VCaP (cell line): Measurements from ENCODE around the gene NCKAP1.
A peak's percentile ranks its signal among the peaks of the same experiment; 100 is the strongest.

Experiments
- H3K27ac ChIP-seq: fragments of 450-650 bp; 2 replicates; pipeline ENCODE4 v1.5.1; 2017
- TF ChIP-seq, protein P1 (sequence below): fragments of 450-650 bp; conservative IDR thresholded peaks from 2 replicates; pipeline ENCODE4 v1.5.1; 2017; ENCODE audit warnings: mild to moderate bottlenecking, moderate library complexity

NCKAP1 gene

DNA sequence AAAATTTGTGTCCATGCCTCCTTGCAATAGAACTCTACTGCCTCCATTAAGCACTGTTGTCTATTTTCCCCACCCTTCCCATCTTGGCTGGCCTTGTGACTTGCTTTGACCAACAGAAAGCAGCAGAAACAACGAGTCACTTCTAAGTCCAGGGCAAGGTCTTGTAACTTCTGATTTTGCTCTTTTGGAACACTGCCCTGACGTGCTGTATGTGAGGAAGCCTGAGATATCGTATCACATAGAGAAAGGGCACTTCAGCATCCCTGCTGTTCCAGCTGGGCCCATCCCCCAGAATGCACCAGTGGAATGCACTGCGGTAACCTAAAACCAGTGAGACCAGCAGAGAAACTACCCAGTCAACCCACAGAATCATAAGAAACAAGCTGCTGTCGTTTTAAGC lies 28.1 kb downstream of the NCKAP1 start:
- H3K27ac ChIP-seq: no peak overlapping the region
- TF ChIP-seq, protein P1, sequence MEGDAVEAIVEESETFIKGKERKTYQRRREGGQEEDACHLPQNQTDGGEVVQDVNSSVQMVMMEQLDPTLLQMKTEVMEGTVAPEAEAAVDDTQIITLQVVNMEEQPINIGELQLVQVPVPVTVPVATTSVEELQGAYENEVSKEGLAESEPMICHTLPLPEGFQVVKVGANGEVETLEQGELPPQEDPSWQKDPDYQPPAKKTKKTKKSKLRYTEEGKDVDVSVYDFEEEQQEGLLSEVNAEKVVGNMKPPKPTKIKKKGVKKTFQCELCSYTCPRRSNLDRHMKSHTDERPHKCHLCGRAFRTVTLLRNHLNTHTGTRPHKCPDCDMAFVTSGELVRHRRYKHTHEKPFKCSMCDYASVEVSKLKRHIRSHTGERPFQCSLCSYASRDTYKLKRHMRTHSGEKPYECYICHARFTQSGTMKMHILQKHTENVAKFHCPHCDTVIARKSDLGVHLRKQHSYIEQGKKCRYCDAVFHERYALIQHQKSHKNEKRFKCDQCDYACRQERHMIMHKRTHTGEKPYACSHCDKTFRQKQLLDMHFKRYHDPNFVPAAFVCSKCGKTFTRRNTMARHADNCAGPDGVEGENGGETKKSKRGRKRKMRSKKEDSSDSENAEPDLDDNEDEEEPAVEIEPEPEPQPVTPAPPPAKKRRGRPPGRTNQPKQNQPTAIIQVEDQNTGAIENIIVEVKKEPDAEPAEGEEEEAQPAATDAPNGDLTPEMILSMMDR: no peak

DNA sequence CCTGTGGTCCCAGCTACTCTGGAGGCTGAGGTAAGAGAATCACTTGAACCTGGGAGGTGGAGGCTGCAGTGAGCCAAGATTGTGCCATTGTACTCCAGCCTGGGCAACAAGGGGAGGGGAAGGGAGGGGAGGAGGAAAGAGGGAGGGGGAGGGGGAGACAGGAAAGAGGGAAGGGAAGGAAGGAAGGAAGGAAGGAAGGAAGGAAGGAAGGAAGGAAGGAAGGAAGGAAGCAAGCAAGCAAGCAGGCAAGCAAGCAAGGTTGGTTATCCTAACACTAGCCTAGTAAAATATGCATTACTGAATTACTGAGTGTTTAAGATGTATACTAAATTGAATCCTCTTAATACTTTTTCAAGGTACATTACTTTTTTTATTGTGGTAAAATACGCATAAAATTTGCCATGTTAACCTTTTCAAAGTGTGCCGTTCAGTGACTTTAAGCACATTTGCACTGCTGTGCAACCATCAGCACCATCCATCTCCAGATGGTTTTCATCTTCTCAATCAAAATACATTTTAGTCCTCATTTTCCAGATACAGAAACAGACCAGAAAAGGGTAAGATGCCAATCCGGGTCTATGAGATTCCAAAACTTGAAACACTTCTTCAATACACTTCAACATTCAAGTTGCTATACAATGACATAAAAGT lies 28.9 kb downstream of the NCKAP1 start:
- TF ChIP-seq, protein P1: no peak
- no peak overlapping the region for H3K27ac ChIP-seq

DNA sequence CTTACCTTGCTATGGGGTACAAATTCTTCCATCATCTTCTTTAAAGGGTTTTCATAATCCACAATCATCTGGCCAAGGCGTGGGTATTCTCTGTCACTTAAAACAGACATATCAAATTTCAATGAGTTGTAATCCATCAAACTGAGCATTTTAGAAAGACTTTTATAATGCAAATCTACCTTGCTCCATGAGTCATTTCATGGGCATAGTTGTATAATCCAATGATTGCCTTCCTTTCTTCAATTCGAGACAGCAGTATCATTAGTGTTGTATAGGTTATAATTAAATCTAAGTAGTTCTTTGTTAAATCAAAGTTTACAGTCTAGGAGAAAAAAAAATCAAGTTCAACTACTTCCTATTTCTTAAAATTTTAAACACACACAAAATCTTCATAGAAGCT lies 36.3 kb downstream of the NCKAP1 start:
- no peak overlapping the region for H3K27ac ChIP-seq
- TF ChIP-seq, protein P1: no peak

DNA sequence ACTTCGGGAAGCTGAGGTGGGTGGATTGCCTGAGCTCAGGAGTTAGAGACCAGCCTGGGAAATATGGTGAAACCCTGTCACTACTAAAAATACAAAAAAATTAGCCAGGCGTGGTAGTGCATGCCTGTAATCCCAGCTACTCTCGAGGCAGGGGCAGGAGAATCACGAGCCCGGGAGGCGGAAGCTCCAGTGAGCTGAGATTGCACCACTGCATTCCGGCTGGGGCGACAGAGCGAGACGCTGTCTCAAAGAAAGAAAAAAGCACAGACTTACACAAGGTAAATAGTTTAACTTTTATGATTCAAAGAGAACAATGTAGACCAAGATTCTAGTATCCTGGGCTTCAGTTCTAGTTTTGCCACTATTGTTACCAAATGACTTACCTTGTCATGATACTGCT lies 37.4 kb downstream of the NCKAP1 start:
- TF ChIP-seq, protein P1: no peak
- H3K27ac ChIP-seq: no peak overlapping the region

DNA sequence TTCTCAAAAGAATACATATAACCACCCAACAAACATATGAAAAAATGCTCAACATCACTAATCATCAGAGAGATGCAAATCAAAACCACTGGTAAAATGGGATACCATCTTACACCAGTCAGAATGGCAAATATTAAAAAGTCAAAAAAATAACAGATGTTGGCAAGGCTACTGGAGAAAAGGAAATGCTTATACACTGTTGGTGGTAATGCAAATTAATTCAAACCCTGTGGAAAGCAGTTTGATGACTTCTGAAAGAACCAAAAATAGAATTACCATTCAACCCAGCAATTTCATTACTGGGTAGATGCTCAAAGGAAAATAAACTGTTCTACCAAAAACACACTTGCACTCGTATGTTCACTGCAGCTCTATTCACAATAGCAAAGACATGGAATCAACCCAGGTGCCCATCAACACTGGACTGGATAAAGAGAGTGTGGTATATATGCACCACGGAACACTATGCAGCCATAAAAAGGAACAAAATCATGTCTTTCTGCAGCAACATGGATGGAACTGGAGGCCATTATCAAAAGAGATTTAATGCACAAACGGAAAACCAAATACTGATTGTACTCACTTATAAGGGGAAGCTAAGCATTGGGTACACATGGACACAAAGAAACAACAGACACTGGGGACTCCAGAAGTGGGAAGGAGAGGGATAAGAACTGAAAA lies 38.8 kb downstream of the NCKAP1 start:
- no peak overlapping the region for H3K27ac ChIP-seq
- TF ChIP-seq, protein P1: no peak

DNA sequence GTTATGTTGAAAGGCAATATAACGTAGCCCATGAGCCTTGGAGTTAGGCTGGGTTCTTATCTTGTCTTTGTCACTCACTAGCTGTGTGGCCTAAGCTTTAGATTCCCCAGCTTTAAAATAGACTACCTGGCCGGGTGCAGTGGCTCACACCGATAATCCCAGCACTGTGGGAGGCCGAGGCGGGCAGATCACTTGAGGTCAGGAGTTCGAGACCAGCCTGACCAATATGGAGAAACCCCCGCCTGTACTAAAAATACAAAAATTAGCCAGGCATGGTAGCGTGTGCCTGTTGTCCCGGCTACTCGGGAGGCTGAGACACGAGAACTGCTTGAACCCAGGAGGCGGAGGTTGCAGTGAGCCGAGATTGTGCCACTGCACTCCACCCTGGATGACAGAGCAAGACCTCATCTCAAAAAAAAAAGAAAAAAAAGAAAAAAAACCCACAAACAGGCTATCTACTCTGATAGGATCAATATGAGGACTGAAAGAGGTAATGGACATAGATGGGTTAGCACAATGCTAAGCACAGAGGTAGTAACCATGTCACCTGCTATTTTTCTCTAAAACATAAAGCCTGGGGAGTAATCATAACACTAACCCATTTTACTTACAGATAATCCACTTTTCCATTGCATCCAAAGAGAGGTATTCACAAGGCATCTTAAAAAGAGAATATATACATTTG lies 43.9 kb downstream of the NCKAP1 start:
- TF ChIP-seq, protein P1: no peak
- no peak overlapping the region for H3K27ac ChIP-seq

DNA sequence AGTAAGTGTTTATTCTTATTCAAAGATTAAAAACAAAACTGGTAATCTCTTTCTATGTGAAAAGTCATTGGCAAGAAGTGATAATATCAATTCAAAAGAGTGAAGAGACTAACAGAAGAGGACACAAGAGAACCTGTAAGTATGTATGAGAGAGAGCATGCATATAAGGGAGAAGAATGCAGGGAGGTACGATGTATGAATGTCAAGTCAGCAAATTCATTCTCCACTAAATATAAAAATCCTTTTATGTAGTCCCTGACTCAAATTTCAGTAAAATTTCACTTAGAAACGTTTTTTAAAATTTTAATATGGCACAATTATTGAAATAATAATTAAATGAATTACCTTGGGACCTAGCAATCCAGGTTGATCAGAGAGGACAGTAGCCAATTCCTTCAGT lies 55.3 kb downstream of the NCKAP1 start:
- TF ChIP-seq, protein P1: no peak

DNA sequence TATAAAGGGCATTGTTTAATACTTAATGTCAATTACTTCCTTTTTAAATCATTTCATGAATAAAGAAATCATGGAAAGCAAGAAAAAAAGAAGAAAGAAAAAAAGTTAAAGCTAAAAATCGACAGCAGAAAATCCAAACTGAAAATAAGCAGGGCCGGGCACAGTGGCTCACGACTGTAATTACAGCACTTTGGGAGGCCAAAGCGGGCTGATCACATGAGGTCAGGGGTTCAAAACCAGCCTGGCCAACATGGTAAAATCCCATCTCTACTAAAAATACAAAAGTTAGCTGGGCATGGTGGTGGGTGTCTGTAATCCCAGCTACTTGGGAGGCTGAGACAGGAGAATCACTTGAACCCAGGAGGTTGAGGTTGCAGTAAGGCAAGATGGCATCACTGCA lies 56.8 kb downstream of the NCKAP1 start:
- peak overlapping the region; percentile 38 for H3K27ac ChIP-seq

More for the DNA sequence above, 55.3 kb downstream of the NCKAP1 start:
- no peak overlapping the region for H3K27ac ChIP-seq
